GM23248 (cell line): ENCODE measurements around the gene CFAP157. TPM values are rescaled to one million over a fixed set of nuclear protein-coding genes. Genes with fewer than 3 reads are reported as not detected.

ENCODE experiments used
- DNase-seq: peaks from one replicate; pipeline ENCODE4 v3.0.0-alpha.2; 2015
- H2AFZ ChIP-seq: fragments of 200-600 bp; sonication (generic); 2 replicates; pipeline ENCODE4 v1.6.1; 2016; ENCODE audit warnings: antibody characterized with exemption
- H3F3A ChIP-seq: fragments of 200-600 bp; sonication (generic); 2 replicates; pipeline ENCODE4 v1.6.1; 2016; ENCODE audit warnings: mild to moderate bottlenecking, antibody characterized with exemption, mixed run types; ENCODE audit not compliant: insufficient read depth
- H3K27ac ChIP-seq: fragments of 200-600 bp; sonication (generic); 2 replicates; pipeline ENCODE4 v1.5.1; 2016; ENCODE audit warnings: mild to moderate bottlenecking
- H3K27me3 ChIP-seq: fragments of 200-600 bp; sonication (generic); replicated peaks from 2 replicates; pipeline ENCODE4 v1.6.1; 2016; ENCODE audit warnings: mild to moderate bottlenecking; ENCODE audit not compliant: insufficient read depth
- H3K36me3 ChIP-seq: fragments of 200-600 bp; sonication (generic); 2 replicates; pipeline ENCODE4 v1.6.1; 2016; ENCODE audit warnings: low read depth, mild to moderate bottlenecking
- H3K4me1 ChIP-seq: fragments of 200-600 bp; sonication (generic); 2 replicates; pipeline ENCODE4 v1.6.1; 2016; ENCODE audit warnings: mild to moderate bottlenecking; ENCODE audit not compliant: insufficient read depth
- H3K4me2 ChIP-seq: fragments of 200-600 bp; sonication (generic); one replicate; pipeline ENCODE4 v1.6.1; 2016; ENCODE audit warnings: mild to moderate bottlenecking; ENCODE audit not compliant: unreplicated experiment
- H3K4me3 ChIP-seq: fragments of 200-600 bp; sonication (generic); 2 replicates; pipeline ENCODE4 v1.5.1; 2016; ENCODE audit warnings: mild to moderate bottlenecking
- H3K79me2 ChIP-seq: fragments of 200-600 bp; sonication (generic); 2 replicates; pipeline ENCODE4 v1.6.1; 2016; ENCODE audit warnings: mild to moderate bottlenecking; ENCODE audit not compliant: insufficient read depth
- H3K9ac ChIP-seq: fragments of 200-600 bp; sonication (generic); 2 replicates; pipeline ENCODE4 v1.6.1; 2016; ENCODE audit warnings: mild to moderate bottlenecking
- H3K9me2 ChIP-seq: fragments of 200-600 bp; sonication (generic); 2 replicates; pipeline ENCODE4 v1.6.1; 2016; ENCODE audit warnings: mixed run types, mild to moderate bottlenecking, moderate library complexity; ENCODE audit not compliant: insufficient read depth
- H3K9me3 ChIP-seq: fragments of 200-600 bp; sonication (generic); one replicate; pipeline ENCODE4 v1.6.1; 2017; ENCODE audit warnings: low read depth
- H4K20me1 ChIP-seq: fragments of 200-600 bp; sonication (generic); 2 replicates; pipeline ENCODE4 v1.6.0; 2016; ENCODE audit not compliant: insufficient read depth
- EZH2 ChIP-seq: fragments of 200-600 bp; sonication (generic); IDR thresholded peaks from 2 replicates; pipeline ENCODE4 v1.6.1; 2018; ENCODE audit warnings: antibody characterized with exemption, mild to moderate bottlenecking; ENCODE audit not compliant: insufficient read depth, poor library complexity, severe bottlenecking
- EZH2phosphoT487 ChIP-seq: fragments of 200-600 bp; sonication (generic); IDR thresholded peaks from 2 replicates; pipeline ENCODE4 v1.6.1; 2018; ENCODE audit warnings: antibody characterized with exemption, moderate library complexity, mild to moderate bottlenecking, low read depth; ENCODE audit not compliant: insufficient read depth
- WGBS, 2 experiments: methylation state at CpG; one replicate each; pipeline ENCODE4 v1.1.6; 2015 to 2017; ENCODE audit warnings: low lambda C conversion rate in 2 of 2, low coverage in 1 of 2; ENCODE audit errors: missing lambda C conversion rate in 2 of 2; 5-methylcytosine and 5-hydroxymethylcytosine counted together
- in situ Hi-C: fragments of 300-500 bp; cut with MboI; formaldehyde crosslinking; loops from 2 replicates; pipeline ENCODE4 v1.15.0; 2020
- polyA plus RNA-seq: library from polyadenylated mRNA; unstranded; fragments of >200 nt; fragmentation: Nextera tagmentation; extraction: Ambion mirVana; gene quantifications from 2 replicates; pipeline ENCODE4 v1.2.1, GENCODE V29; 2016
- total RNA-seq: library from RNA; depleted of rRNA; stranded (reverse); fragments of >200 nt; shearing (Covaris generic); gene quantifications from 2 replicates; pipeline ENCODE4 v1.2.3, GENCODE V29; 2014

Gene CFAP157
- total and polyA plus RNA-seq, 2 experiments from 2014 or later = 0.55 TPM; not detected in 1

DNA sequence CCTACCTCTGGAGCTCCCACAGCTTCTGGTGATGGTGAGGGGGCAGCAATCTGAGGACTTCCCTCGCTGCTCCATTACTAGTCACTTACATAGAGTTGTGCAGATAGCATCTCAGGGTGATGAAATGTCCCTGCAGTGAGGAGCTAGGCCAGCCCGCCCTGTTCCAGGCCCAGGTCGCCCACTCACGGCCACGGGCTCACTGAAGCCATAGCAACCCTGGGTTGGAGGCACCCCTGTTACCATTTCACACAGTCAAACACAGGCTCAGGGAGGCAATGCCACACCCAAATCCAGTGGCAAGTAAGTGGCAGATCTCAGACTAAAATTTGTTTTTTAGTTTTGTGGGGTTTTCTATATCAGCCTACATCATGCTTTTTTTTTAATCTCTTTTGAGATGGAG, 52.1 kb downstream of the CFAP157 start:
- H3K27ac ChIP-seq = no peak overlapping the region
- no peaks in the 10 kb centered on the region for H3F3A ChIP-seq
- H3K9me2 ChIP-seq = no peaks in the 10 kb centered on the region
- 60 to 75% methylated on average over 5 of the region's 5 CpGs for WGBS, 2 experiments
- H4K20me1 ChIP-seq = no peaks in the 10 kb centered on the region
- no peak for TF ChIP-seq EZH2phosphoT487
- TF ChIP-seq EZH2 = no peak
- peaks cover 17% of the 10 kb centered on the region for H3K27me3 ChIP-seq
- no peak for DNase-seq
- in situ Hi-C loops = no loop called here
- H3K4me3 ChIP-seq = no peak overlapping the region
- H2AFZ ChIP-seq = no peak overlapping the region
- no peaks in the 10 kb centered on the region for H3K4me1 ChIP-seq
- H3K9ac ChIP-seq = no peak overlapping the region
- H3K4me2 ChIP-seq = no peak overlapping the region
- no peaks in the 10 kb centered on the region for H3K9me3 ChIP-seq
- no peaks in the 10 kb centered on the region for H3K79me2 ChIP-seq
- H3K36me3 ChIP-seq = no peaks in the 10 kb centered on the region

DNA sequence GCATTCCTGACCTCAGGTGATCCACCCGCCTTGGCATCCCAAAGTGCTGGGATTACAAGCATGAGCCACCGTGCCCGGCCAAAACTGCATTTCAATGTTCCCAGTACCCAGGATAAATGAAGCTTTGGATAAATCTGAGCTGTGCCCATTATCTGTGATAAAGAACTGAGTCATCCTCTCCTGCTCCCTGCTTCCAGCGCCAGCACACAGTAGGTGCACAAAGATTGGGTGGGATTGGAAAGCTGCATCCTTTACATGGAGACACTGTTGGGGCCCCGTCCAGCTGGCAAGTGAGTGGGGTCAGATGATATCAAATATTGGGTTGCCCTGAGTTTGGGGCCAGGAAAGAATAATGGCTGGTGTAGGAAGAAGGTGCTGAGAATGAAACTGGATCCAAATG, 54.3 kb downstream of the CFAP157 start:
- Histone ChIP-seq H3K4me3 (no peak overlapping the region), H4K20me1 (no peaks in the 10 kb centered on the region), H3K79me2 (no peaks in the 10 kb centered on the region), H2AFZ (no peak overlapping the region), H3K9me3 (no peaks in the 10 kb centered on the region), H3K4me1 (no peaks in the 10 kb centered on the region), H3K27me3 (peaks cover 7% of the 10 kb centered on the region; the same call in 1 of the 2 replicates), H3K9me2 (no peaks in the 10 kb centered on the region), H3F3A (no peaks in the 10 kb centered on the region), H3K9ac (no peak overlapping the region), H3K36me3 (no peaks in the 10 kb centered on the region), H3K27ac (no peak overlapping the region), H3K4me2 (no peak overlapping the region)
- DNase-seq = no peak
- in situ Hi-C loops = no loop called here
- TF ChIP-seq EZH2phosphoT487 = no peak
- TF ChIP-seq EZH2 = no peak
- 85% methylated on average over 5 of the region's 5 CpGs for WGBS, 2 experiments

DNA sequence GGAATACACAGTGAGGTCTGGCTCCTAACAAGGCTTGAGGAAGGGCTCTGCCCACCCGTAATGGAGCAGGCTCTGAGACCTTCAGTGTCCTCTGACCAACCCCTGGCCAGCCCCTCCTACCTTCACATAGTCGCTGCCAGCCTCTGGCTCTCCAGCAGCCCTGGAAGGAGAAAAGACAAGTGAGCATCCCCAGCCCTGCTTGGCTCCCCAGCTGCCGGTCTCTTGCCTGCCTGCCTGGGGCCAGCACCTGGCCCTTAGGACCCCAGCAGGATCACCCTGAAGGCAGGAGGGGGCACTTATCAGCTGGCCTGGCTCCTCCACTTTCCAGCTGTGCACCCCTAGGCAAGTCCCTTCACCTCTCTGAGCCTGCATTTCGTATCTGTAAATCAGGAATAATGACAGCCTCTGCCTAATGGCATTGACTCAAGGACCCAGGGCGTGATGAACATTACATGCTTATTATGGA, 54.7 kb downstream of the CFAP157 start:
- no peaks in the 10 kb centered on the region for H3K4me1 ChIP-seq
- no peaks in the 10 kb centered on the region for H3K36me3 ChIP-seq
- H3K27me3 ChIP-seq = peaks cover 4% of the 10 kb centered on the region; the same call in 1 of the 2 replicates
- H3K9ac ChIP-seq = no peak overlapping the region
- no peaks in the 10 kb centered on the region for H3K79me2 ChIP-seq
- in situ Hi-C loops = no loop called here
- H3K4me2 ChIP-seq = no peak overlapping the region
- H4K20me1 ChIP-seq = no peaks in the 10 kb centered on the region
- DNase-seq = no peak
- H3F3A ChIP-seq = no peaks in the 10 kb centered on the region
- TF ChIP-seq EZH2 (no peak), EZH2phosphoT487 (no peak)
- H3K4me3 ChIP-seq = no peak overlapping the region
- no peak overlapping the region for H3K27ac ChIP-seq
- WGBS, 2 experiments = 37 to 49% methylated on average over 5 of the region's 5 CpGs
- H3K9me3 ChIP-seq = no peaks in the 10 kb centered on the region
- H2AFZ ChIP-seq = no peak overlapping the region
- no peaks in the 10 kb centered on the region for H3K9me2 ChIP-seq

DNA sequence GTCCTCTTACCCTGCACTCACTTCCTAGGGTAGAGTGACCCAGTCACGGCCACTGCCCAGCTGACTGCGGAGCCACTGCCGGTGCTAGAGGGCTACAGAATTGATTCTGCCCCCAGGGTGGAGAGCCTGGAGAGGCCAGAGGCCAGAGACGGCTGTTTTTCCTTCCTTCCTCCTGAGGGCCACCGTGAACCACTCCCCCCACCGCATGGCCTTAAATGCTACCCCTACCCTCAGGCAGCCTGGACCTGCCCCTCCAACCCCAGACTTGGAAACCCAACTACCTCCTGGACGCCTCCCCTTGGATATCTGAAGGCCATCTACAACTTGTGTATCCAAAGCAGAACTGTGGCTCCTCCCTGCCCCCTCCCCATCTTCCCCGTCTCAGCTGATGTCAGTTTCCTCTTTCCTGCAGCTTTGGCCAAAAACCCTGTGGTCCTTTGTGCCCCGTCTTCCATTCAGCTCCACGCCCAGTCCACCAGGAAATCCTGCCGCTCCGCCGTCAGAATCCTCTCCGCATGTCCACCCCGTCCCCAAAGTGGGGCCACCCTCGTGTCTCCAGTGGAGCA, 55.4 kb downstream of the CFAP157 start:
- no peak overlapping the region for H3K27ac ChIP-seq
- no peaks in the 10 kb centered on the region for H3K4me1 ChIP-seq
- no peaks in the 10 kb centered on the region for H3K9me3 ChIP-seq
- no peaks in the 10 kb centered on the region for H3F3A ChIP-seq
- peaks cover 4% of the 10 kb centered on the region; the same call in 1 of the 2 replicates for H3K27me3 ChIP-seq
- H3K79me2 ChIP-seq = no peaks in the 10 kb centered on the region
- no peaks in the 10 kb centered on the region for H3K36me3 ChIP-seq
- TF ChIP-seq EZH2 (no peak), EZH2phosphoT487 (no peak)
- 61% methylated on average over 16 of the region's 16 CpGs for WGBS, 2 experiments
- DNase-seq = no peak
- H3K9ac ChIP-seq = no peak overlapping the region
- no peaks in the 10 kb centered on the region for H4K20me1 ChIP-seq
- no peak overlapping the region for H2AFZ ChIP-seq
- H3K4me2 ChIP-seq = no peak overlapping the region
- H3K9me2 ChIP-seq = no peaks in the 10 kb centered on the region
- H3K4me3 ChIP-seq = no peak overlapping the region
- in situ Hi-C loops = no loop called here

DNA sequence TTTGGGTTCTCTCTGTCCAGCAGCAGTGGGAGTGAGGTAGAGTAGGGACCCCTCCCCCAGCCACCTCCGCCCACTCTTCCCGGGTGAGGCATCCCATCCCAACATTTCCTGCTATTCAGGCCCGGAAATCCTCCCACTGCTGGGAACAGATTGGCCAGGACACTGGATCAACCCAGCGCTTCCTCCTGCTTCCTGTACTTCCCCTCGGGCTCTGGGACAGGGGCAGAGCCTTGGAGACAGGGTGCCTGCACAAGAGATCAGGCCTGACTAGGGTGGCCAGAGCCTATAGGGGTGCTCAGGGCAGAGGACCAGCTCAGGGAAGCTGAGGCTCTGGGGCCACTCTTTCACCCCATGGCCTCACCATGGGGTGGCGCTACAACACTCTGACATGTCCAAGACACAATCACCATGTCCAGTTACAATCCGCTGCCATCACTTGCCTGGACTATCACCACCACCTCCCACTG, 57.2 kb downstream of the CFAP157 start:
- H3K4me3 ChIP-seq = no peak overlapping the region
- no peak overlapping the region for H3K4me2 ChIP-seq
- in situ Hi-C loops = no loop called here
- H3K9ac ChIP-seq = no peak overlapping the region
- H3K27ac ChIP-seq = no peak overlapping the region
- TF ChIP-seq EZH2phosphoT487 (no peak), EZH2 (no peak)
- DNase-seq = peak; percentile 21
- 26 to 27% methylated on average over 7 of the region's 7 CpGs for WGBS, 2 experiments
- H4K20me1 ChIP-seq = no peaks in the 10 kb centered on the region
- H3K9me3 ChIP-seq = no peaks in the 10 kb centered on the region
- no peaks in the 10 kb centered on the region for H3K4me1 ChIP-seq
- H3K27me3 ChIP-seq = peaks cover 4% of the 10 kb centered on the region; the same call in 1 of the 2 replicates
- H3K9me2 ChIP-seq = no peaks in the 10 kb centered on the region
- H3K36me3 ChIP-seq = no peaks in the 10 kb centered on the region
- no peaks in the 10 kb centered on the region for H3F3A ChIP-seq
- no peak overlapping the region for H2AFZ ChIP-seq
- H3K79me2 ChIP-seq = no peaks in the 10 kb centered on the region
